HEK293 (cell line): ENCODE measurements around the gene LTBP1.

Experiments
- CTCF ChIA-PET: fragments of 350-600 bp; formaldehyde crosslinking; extraction: SDS; loops from one replicate; lab custom pipeline; 2021; ENCODE audit warnings: antibody characterized with exemption; lab: Yijun Ruan, JAX
- POLR2A ChIA-PET: fragments of 300-600 bp; formaldehyde crosslinking; extraction: SDS; loops from one replicate; lab custom pipeline; 2020; ENCODE audit warnings: antibody characterized with exemption, inconsistent platforms; lab: Yijun Ruan, JAX
- H3K27ac ChIP-seq: fragments of 200-500 bp; sonication (Bioruptor generic); 2 replicates; pipeline ENCODE4 v1.5.1; 2014; ENCODE audit warnings: low read depth, low read length, control low read depth, inconsistent platforms; ENCODE audit errors: extremely low read depth
- H3K36me3 ChIP-seq, 2 experiments: fragments of 200-500 bp in 1 of 2; sonication (Bioruptor generic) in 1 of 2; 1 replicate in 1 of 2; 2 replicates in 1 of 2; pipeline ENCODE4 v1.5.1; 2014 to 2017; ENCODE audit warnings: inconsistent platforms in 2 of 2, low read length in 2 of 2; ENCODE audit not compliant: control insufficient read depth in 2 of 2, insufficient read depth in 1 of 2
- H3K4me1 ChIP-seq: fragments of 200-500 bp; sonication (Bioruptor generic); 2 replicates; pipeline ENCODE4 v1.5.1; 2014; ENCODE audit warnings: mild to moderate bottlenecking, low read length, inconsistent platforms; ENCODE audit not compliant: control insufficient read depth, insufficient read depth
- H3K4me3 ChIP-seq: 2 replicates; pipeline ENCODE4 v1.5.1; 2011; ENCODE audit warnings: low read depth, mild to moderate bottlenecking, control low read depth, low read length, moderate library complexity
- H3K9me3 ChIP-seq: fragments of 200-500 bp; sonication (Bioruptor generic); 2 replicates; pipeline ENCODE4 v1.5.1; 2014; ENCODE audit warnings: low read depth, low read length, inconsistent platforms; ENCODE audit not compliant: control insufficient read depth, insufficient read depth
- FEZF1 ChIP-seq: fragments of 450-650 bp; formaldehyde crosslinking; IDR thresholded peaks from 2 replicates; pipeline ENCODE4 v1.5.1; 2016; ENCODE audit warnings: missing biosample characterization, missing genetic modification characterization
- HOXC10 ChIP-seq: sonication (generic); formaldehyde crosslinking; IDR thresholded peaks from 2 replicates; pipeline ENCODE4 v1.8.1; 2023; ENCODE audit warnings: mild to moderate bottlenecking, missing genetic modification reagents
- KLF10 ChIP-seq: fragments of 450-650 bp; IDR thresholded peaks from 2 replicates; pipeline ENCODE4 v1.5.1; 2018; ENCODE audit warnings: missing biosample characterization, mild to moderate bottlenecking, missing genetic modification characterization
- TSHZ1 ChIP-seq: fragments of 450-650 bp; formaldehyde crosslinking; IDR thresholded peaks from 2 replicates; pipeline ENCODE4 v1.5.1; 2016; ENCODE audit warnings: missing biosample characterization, missing genetic modification characterization, borderline replicate concordance
- YY2 ChIP-seq: fragments of 450-650 bp; formaldehyde crosslinking; IDR thresholded peaks from 2 replicates; pipeline ENCODE4 v1.5.1; 2016; ENCODE audit warnings: missing biosample characterization, missing genetic modification characterization
- ZEB2 ChIP-seq: fragments of 450-650 bp; formaldehyde crosslinking; IDR thresholded peaks from 2 replicates; pipeline ENCODE4 v1.5.1; 2016; ENCODE audit warnings: missing biosample characterization, missing genetic modification characterization
- ZIC2 ChIP-seq: fragments of 450-650 bp; formaldehyde crosslinking; IDR thresholded peaks from 2 replicates; pipeline ENCODE4 v1.5.1; 2016; ENCODE audit warnings: missing biosample characterization, missing genetic modification characterization
- ZNF202 ChIP-seq: fragments of 450-650 bp; formaldehyde crosslinking; IDR thresholded peaks from 2 replicates; pipeline ENCODE4 v1.5.1; 2016; ENCODE audit warnings: missing biosample characterization, missing genetic modification characterization, borderline replicate concordance
- ZNF23 ChIP-seq: fragments of 450-650 bp; formaldehyde crosslinking; IDR thresholded peaks from 2 replicates; pipeline ENCODE4 v1.5.1; 2016; ENCODE audit warnings: missing biosample characterization, missing genetic modification characterization, borderline replicate concordance
- ZNF239 ChIP-seq: fragments of 450-650 bp; formaldehyde crosslinking; IDR thresholded peaks from 2 replicates; pipeline ENCODE4 v1.5.1; 2016; ENCODE audit warnings: missing biosample characterization, missing genetic modification characterization
- ZNF48 ChIP-seq: fragments of 450-650 bp; formaldehyde crosslinking; IDR thresholded peaks from 2 replicates; pipeline ENCODE4 v1.5.1; 2016; ENCODE audit warnings: missing biosample characterization, missing genetic modification characterization
- ZNF510 ChIP-seq: fragments of 450-650 bp; formaldehyde crosslinking; IDR thresholded peaks from 2 replicates; pipeline ENCODE4 v1.5.1; 2018; ENCODE audit warnings: mild to moderate bottlenecking, missing genetic modification characterization, missing biosample characterization; ENCODE audit not compliant: insufficient replicate concordance
- ZNF529 ChIP-seq: fragments of 450-650 bp; formaldehyde crosslinking; IDR thresholded peaks from 2 replicates; pipeline ENCODE4 v1.5.1; 2017; ENCODE audit warnings: missing genetic modification characterization, missing biosample characterization; ENCODE audit not compliant: insufficient replicate concordance
- ZNF555 ChIP-seq: fragments of 450-650 bp; formaldehyde crosslinking; conservative IDR thresholded peaks from 2 replicates; pipeline ENCODE4 v1.5.1; 2017; ENCODE audit warnings: missing biosample characterization, mild to moderate bottlenecking, missing genetic modification characterization, inconsistent platforms
- ZNF654 ChIP-seq: fragments of 450-650 bp; formaldehyde crosslinking; IDR thresholded peaks from 2 replicates; pipeline ENCODE4 v1.5.1; 2016; ENCODE audit warnings: low read depth, missing biosample characterization, missing genetic modification characterization
- ZNF660 ChIP-seq: fragments of 450-650 bp; IDR thresholded peaks from 2 replicates; pipeline ENCODE4 v1.5.1; 2018; ENCODE audit warnings: missing biosample characterization, mild to moderate bottlenecking, missing genetic modification characterization
- TF ChIP-seq, protein P1 (sequence below): fragments of 450-650 bp; formaldehyde crosslinking; IDR thresholded peaks from 2 replicates; pipeline ENCODE4 v1.5.1; 2016; ENCODE audit warnings: missing biosample characterization, missing genetic modification characterization
- TF ChIP-seq, protein P2 (sequence below): fragments of 450-650 bp; formaldehyde crosslinking; IDR thresholded peaks from 2 replicates; pipeline ENCODE4 v1.5.1; 2017; ENCODE audit warnings: missing biosample characterization, missing genetic modification characterization
- TF ChIP-seq, protein P3 (sequence below): fragments of 450-650 bp; formaldehyde crosslinking; IDR thresholded peaks from 2 replicates; pipeline ENCODE4 v1.5.1; 2016; ENCODE audit warnings: missing biosample characterization, missing genetic modification characterization
- TF ChIP-seq, protein P4 (sequence below): sonication (generic); formaldehyde crosslinking; IDR thresholded peaks from 2 replicates; pipeline ENCODE4 v1.8.1; 2022; ENCODE audit warnings: mild to moderate bottlenecking, moderate library complexity, missing genetic modification reagents

LTBP1 gene

DNA sequence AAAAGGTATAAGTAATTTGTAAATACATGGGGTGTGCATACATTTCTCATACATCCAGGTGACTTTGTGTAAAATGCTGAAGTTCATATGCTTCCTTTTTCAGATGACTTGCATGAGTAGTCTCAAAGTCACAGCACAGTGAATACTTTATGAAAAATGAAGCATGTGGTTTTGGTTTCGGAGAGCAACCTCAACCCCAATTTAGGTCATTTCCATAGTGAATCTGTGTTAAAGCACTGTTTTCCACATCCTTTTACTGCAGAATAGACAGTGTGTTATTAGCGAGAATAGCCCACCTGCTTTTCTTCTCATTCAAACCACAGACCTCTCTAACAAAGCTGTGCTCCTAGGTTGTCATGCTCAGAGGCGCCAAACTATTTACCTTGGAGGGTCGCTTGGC lies 325.2 kb downstream of the LTBP1 start:
- Histone ChIP-seq H3K4me1 (no peaks in the 10 kb centered on the region), H3K9me3 (no peaks in the 10 kb centered on the region), H3K27ac (no peak overlapping the region), H3K4me3 (no peak overlapping the region), H3K36me3 (peaks cover under 1 to 3% of the 10 kb centered on the region in 2 experiments; a peak in 1 of 3 replicates)
- ChIA-PET CTCF (interaction anchor here (1.5 to 1.8 kb wide), 2 partner anchors 19 to 238 kb away, joined by 3 to 4 read pairs; no protein-coding TSS in a partner anchor), POLR2A (no interaction called here)
- TF ChIP-seq ZNF239 (tag by site-specific recombination): no peak
- TF ChIP-seq TSHZ1: no peak
- TF ChIP-seq KLF10 (tag by site-specific recombination): no peak
- TF ChIP-seq YY2 (tag by site-specific recombination): no peak
- TF ChIP-seq, all 188 proteins: peak for 0

GRCh38 chr2:33273479-33273878 lies 326.7 kb downstream of the LTBP1 start:
- POLR2A ChIA-PET: no interaction called here
- H3K9me3 ChIP-seq: no peaks in the 10 kb centered on the region
- TF ChIP-seq, protein P1, sequence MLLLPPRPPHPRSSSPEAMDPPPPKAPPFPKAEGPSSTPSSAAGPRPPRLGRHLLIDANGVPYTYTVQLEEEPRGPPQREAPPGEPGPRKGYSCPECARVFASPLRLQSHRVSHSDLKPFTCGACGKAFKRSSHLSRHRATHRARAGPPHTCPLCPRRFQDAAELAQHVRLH (tag by site-specific recombination): no peak
- TF ChIP-seq, protein P2, sequence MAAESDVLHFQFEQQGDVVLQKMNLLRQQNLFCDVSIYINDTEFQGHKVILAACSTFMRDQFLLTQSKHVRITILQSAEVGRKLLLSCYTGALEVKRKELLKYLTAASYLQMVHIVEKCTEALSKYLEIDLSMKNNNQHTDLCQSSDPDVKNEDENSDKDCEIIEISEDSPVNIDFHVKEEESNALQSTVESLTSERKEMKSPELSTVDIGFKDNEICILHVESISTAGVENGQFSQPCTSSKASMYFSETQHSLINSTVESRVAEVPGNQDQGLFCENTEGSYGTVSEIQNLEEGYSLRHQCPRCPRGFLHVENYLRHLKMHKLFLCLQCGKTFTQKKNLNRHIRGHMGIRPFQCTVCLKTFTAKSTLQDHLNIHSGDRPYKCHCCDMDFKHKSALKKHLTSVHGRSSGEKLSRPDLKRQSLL: no peak
- no peak for TF ChIP-seq ZEB2 (tag by site-specific recombination)
- no peak for TF ChIP-seq ZNF23 (tag by site-specific recombination)
- no peak for TF ChIP-seq FEZF1 (tag by site-specific recombination)
- TF ChIP-seq ZNF529 (tag by site-specific recombination): no peak
- no peak for TF ChIP-seq ZNF510 (tag by site-specific recombination)
- no peak for TF ChIP-seq ZNF660 (tag by site-specific recombination)
- no peak for TF ChIP-seq ZNF555
- TF ChIP-seq HOXC10 (CRISPR knock-in tag): no peak
- no peak for TF ChIP-seq ZNF654 (tag by site-specific recombination)
- TF ChIP-seq, protein P3, sequence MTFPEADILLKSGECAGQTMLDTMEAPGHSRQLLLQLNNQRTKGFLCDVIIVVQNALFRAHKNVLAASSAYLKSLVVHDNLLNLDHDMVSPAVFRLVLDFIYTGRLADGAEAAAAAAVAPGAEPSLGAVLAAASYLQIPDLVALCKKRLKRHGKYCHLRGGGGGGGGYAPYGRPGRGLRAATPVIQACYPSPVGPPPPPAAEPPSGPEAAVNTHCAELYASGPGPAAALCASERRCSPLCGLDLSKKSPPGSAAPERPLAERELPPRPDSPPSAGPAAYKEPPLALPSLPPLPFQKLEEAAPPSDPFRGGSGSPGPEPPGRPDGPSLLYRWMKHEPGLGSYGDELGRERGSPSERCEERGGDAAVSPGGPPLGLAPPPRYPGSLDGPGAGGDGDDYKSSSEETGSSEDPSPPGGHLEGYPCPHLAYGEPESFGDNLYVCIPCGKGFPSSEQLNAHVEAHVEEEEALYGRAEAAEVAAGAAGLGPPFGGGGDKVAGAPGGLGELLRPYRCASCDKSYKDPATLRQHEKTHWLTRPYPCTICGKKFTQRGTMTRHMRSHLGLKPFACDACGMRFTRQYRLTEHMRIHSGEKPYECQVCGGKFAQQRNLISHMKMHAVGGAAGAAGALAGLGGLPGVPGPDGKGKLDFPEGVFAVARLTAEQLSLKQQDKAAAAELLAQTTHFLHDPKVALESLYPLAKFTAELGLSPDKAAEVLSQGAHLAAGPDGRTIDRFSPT (tag by site-specific recombination): no peak
- TF ChIP-seq, protein P4, sequence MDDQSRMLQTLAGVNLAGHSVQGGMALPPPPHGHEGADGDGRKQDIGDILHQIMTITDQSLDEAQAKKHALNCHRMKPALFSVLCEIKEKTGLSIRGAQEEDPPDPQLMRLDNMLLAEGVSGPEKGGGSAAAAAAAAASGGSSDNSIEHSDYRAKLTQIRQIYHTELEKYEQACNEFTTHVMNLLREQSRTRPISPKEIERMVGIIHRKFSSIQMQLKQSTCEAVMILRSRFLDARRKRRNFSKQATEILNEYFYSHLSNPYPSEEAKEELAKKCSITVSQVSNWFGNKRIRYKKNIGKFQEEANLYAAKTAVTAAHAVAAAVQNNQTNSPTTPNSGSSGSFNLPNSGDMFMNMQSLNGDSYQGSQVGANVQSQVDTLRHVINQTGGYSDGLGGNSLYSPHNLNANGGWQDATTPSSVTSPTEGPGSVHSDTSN (CRISPR knock-in tag): no peak
- TF ChIP-seq ZNF202 (tag by site-specific recombination): no peak
- no peak for TF ChIP-seq ZIC2 (tag by site-specific recombination)
- TF ChIP-seq ZNF48: no peak

More at GRCh38 chr2:33273479-33273878, 326.7 kb downstream of the LTBP1 start:
- Histone ChIP-seq H3K36me3 (0 out of 3 replicates have a peak, but pooled peaks cover 0 to 3% of the 10 kb centered on the region in 2 experiments), H3K4me1 (no peaks in the 10 kb centered on the region), H3K27ac (no peak overlapping the region), H3K4me3 (no peak overlapping the region)
- CTCF ChIA-PET: interaction anchor here (0.7 to 1.8 kb wide), 3 partner anchors 222 to 328 kb away, joined by 3 to 5 read pairs (median 4); no protein-coding TSS in a partner anchor
